ENCODE measurements around the gene MRGPRG.

Gene MRGPRG

GRCh38 chr11:3188496-3189195 is 30.0 kb downstream of the MRGPRG start:
- Histone ChIP-seq H2AFZ (ENCODE audit: low read depth) (no peak overlapping the region), H3K27ac (no peak overlapping the region), H3K4me3 (IDR thresholded peaks at IDR 0.05; ENCODE audit: insufficient read depth, low read depth, low read length) (no peak overlapping the region), H3K9ac (no peak overlapping the region), H3K4me1 (ENCODE audit: low read depth, poor library complexity, severe bottlenecking) (no peaks in the 10 kb centered on the region), H3K36me3 (ENCODE audit: insufficient read depth) (no peaks in the 10 kb centered on the region), H3K79me2 (ENCODE audit: insufficient read depth, low read depth) (no peaks in the 10 kb centered on the region), H3K4me2 (no peak overlapping the region), H4K20me1 (ENCODE audit: insufficient read depth) (no peaks in the 10 kb centered on the region), H3K27me3 (ENCODE audit: insufficient read depth, low read depth) (peaks cover 30% of the 10 kb centered on the region)
- TF ChIP-seq CTCF (conservative IDR thresholded peaks at IDR 0.05; ENCODE audit: low read depth, low read length): no peak

DNA sequence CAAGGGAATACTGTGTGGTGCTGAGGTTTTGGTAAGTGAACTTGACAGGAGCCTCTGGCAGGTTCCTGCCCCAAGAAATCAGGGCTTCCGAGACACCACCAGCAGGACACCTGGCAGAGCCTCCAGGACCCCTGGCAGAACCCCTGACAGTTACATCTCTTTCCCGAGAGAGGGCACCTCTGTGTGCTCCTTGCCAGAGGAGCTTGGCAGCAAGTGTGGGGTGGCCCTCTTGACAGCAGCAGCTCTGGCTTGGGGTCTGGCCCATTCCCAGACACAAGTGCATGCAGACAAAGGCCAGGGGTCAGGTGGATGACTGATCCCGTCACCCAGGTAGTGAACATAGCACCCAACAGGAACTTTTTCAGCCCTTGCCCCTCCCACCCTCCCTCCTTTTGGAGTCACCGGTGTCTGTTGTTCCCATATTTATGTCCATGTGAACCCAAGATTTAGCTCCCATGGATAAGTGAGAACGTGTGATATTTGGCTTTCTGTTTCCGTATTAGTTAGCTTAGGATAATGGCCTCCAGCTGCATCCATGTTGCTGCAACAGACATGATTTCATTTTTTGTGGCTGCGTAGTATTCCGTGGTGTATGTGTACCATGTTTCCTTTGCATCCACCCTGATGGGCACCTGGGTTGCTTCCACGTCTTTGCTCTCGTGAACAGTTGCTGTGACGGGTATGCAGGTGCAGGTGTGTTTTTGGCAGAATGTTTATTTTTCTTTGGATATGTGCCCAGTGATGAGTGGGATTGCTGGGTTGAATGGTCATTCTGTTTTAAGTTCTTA is 32.3 kb downstream of the MRGPRG start:
- Histone ChIP-seq H3K27me3 (ENCODE audit: insufficient read depth, low read depth) (peaks cover 12% of the 10 kb centered on the region; the same call in 1 of the 2 replicates), H2AFZ (ENCODE audit: low read depth) (no peak overlapping the region), H3K4me3 (IDR thresholded peaks at IDR 0.05; ENCODE audit: insufficient read depth, low read depth, low read length) (no peak overlapping the region), H3K9ac (no peak overlapping the region), H3K4me2 (no peak overlapping the region), H3K79me2 (ENCODE audit: insufficient read depth, low read depth) (no peaks in the 10 kb centered on the region), H3K4me1 (ENCODE audit: low read depth, poor library complexity, severe bottlenecking) (no peaks in the 10 kb centered on the region), H3K36me3 (ENCODE audit: insufficient read depth) (no peaks in the 10 kb centered on the region), H4K20me1 (ENCODE audit: insufficient read depth) (no peaks in the 10 kb centered on the region), H3K27ac (no peak overlapping the region)
- no peak for TF ChIP-seq CTCF (conservative IDR thresholded peaks at IDR 0.05; ENCODE audit: low read depth, low read length)

- H4K20me1 ChIP-seq (ENCODE audit: insufficient read depth): no peaks in the 10 kb centered on the region
- no peak overlapping the region for H3K4me2 ChIP-seq
- no peaks in the 10 kb centered on the region for H3K4me1 ChIP-seq (ENCODE audit: low read depth, poor library complexity, severe bottlenecking)
- H3K36me3 ChIP-seq (ENCODE audit: insufficient read depth): no peaks in the 10 kb centered on the region
- no peak for TF ChIP-seq CTCF (conservative IDR thresholded peaks at IDR 0.05; ENCODE audit: low read depth, low read length)
- no peaks in the 10 kb centered on the region for H3K79me2 ChIP-seq (ENCODE audit: insufficient read depth, low read depth)
- H3K27ac ChIP-seq: no peak overlapping the region
- H3K9ac ChIP-seq: no peak overlapping the region
- peaks cover 3% of the 10 kb centered on the region; the same call in 1 of the 2 replicates for H3K27me3 ChIP-seq (ENCODE audit: insufficient read depth, low read depth)
- no peak overlapping the region for H2AFZ ChIP-seq (ENCODE audit: low read depth)
- H3K4me3 ChIP-seq (IDR thresholded peaks at IDR 0.05; ENCODE audit: insufficient read depth, low read depth, low read length): no peak overlapping the region
Observed at GRCh38 chr11:3184732-3185347, 33.8 kb downstream of the MRGPRG start.

DNA sequence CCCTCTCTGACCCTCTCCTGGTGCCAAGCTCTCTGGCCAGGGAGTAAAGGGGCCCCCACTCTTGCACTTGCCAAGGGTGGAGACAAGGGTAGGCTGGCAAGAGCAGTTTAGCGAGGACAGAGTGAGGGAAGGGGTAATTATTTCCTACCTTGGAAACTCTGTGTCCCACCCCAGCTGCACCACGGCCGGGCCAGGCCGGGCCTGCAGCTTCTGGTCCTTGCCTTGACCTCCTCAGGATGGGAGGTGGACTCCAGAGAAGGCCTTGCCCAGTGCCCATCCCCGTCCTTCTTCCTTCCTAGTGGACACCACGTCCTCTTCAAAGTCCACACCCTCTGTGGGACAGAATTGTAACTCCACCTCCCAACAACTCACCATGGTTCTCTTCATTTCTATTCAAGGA is 35.1 kb downstream of the MRGPRG start:
- Histone ChIP-seq H3K79me2 (ENCODE audit: insufficient read depth, low read depth) (no peaks in the 10 kb centered on the region), H3K36me3 (ENCODE audit: insufficient read depth) (no peaks in the 10 kb centered on the region), H3K4me2 (no peak overlapping the region), H2AFZ (ENCODE audit: low read depth) (no peak overlapping the region), H3K4me1 (ENCODE audit: low read depth, poor library complexity, severe bottlenecking) (no peaks in the 10 kb centered on the region), H3K9ac (no peak overlapping the region), H3K27ac (no peak overlapping the region), H4K20me1 (ENCODE audit: insufficient read depth) (no peaks in the 10 kb centered on the region), H3K4me3 (IDR thresholded peaks at IDR 0.05; ENCODE audit: insufficient read depth, low read depth, low read length) (no peak overlapping the region), H3K27me3 (ENCODE audit: insufficient read depth, low read depth) (no peaks in the 10 kb centered on the region; the same call in 1 of the 2 replicates)
- no peak for TF ChIP-seq CTCF (conservative IDR thresholded peaks at IDR 0.05; ENCODE audit: low read depth, low read length)

Data from KMS-11 (cell line).